GM12801 (cell line): ENCODE measurements around the gene SLC4A1.

Source experiments
- TF ChIP-seq, protein P1 (sequence below): IDR thresholded peaks from one replicate; pipeline ENCODE4 v1.5.1; 2011; ENCODE audit warnings: control low read depth; ENCODE audit not compliant: insufficient read length; ENCODE audit errors: extremely low read depth

Gene SLC4A1

GRCh38 chr17:44253006-44253405, 14.9 kb downstream of the SLC4A1 start:
- TF ChIP-seq, protein P1, sequence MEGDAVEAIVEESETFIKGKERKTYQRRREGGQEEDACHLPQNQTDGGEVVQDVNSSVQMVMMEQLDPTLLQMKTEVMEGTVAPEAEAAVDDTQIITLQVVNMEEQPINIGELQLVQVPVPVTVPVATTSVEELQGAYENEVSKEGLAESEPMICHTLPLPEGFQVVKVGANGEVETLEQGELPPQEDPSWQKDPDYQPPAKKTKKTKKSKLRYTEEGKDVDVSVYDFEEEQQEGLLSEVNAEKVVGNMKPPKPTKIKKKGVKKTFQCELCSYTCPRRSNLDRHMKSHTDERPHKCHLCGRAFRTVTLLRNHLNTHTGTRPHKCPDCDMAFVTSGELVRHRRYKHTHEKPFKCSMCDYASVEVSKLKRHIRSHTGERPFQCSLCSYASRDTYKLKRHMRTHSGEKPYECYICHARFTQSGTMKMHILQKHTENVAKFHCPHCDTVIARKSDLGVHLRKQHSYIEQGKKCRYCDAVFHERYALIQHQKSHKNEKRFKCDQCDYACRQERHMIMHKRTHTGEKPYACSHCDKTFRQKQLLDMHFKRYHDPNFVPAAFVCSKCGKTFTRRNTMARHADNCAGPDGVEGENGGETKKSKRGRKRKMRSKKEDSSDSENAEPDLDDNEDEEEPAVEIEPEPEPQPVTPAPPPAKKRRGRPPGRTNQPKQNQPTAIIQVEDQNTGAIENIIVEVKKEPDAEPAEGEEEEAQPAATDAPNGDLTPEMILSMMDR, result no peak

- TF ChIP-seq, protein P1, result no peak
Observed at GRCh38 chr17:44251062-44251461, 16.9 kb downstream of the SLC4A1 start.

DNA sequence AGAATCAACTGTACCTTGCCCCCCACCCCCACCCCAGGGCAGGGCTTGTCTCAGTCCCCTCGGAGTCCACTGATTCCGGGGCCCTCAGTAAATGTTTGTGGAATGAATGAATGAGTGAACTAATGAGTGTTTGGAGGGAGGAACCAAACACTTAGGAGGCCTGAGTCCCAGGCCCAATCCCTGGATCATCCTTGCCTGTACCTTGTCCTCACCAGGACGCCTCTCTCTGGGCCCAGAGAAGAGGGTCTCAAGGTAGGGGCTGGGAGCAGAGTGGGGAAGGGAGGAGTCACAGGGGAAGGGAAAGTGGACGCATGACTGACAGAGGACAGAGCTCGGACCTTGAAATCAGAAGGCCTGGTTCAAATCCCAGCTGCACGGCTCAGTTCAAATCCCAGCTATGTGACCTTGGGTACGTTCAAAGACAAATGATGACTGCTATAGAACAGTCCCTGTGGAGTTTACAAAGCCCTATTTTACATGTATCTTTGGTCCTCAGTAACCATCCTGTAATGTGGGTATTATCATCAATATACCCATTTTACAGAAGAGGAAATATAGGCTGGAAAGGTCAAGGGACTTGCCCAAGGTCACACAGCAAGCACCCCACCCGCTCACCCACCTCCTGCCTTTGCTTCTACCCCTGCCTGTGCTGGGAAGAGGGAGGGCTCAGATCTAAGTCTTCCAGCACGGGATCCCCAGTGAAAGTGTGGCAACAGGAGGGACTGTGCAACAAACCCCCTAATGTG, 18.3 kb downstream of the SLC4A1 start:
- TF ChIP-seq, protein P1, result no peak

- TF ChIP-seq, protein P1, result no peak
Observed at GRCh38 chr17:44247876-44248736, 19.8 kb downstream of the SLC4A1 start.

- TF ChIP-seq, protein P1, result no peak
Observed at GRCh38 chr17:44247440-44247841, 20.5 kb downstream of the SLC4A1 start.

DNA sequence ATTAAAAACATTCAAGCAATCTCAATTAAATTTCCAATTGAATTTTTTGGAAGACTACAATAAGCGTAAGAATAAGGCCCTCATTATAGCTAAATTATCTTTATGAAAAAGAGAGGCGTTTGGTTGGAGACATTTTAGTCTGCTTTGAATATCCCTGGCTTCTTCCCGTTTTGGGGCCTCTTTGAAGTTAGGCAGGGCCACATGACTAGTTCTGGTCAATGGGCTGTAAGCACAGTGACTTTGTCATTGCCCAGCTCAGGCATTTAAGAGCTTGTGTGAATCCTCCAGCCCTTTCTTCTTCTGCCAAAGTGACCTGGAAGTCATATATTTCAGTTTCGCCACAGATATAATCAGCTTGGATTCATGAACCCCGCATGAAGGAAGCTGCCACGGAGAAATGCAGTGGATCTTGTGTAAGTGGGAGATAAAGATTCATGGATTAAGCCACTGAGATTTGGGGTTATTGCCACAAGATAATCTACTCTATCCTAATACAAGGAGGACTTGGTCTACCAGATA, 26.8 kb downstream of the SLC4A1 start:
- TF ChIP-seq, protein P1, result no peak

DNA sequence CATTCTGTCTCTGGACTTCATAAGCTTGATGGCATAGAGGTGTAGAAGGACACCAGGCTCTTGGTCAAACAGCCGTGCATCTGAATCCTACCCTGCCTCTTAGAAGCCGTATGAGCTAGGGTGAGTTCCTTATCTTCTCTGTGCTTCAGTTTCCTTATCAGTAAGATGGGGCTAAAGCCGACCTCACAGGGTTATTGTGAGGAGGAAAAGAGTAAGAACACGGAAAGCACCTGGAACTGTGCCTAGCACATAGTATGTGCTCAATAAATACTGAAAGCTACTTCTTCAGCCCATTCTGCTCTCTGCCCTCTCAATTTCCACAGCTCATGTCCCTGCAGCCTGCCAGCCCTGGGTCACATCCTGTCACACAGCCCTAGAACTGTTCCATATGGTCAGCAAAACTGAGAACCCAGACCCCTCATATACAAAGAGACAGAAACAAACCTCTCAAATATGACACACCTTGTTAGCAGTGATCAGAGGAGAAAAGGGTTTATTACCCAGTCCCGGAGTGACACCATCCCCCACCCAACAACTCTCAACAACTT, 31.4 kb downstream of the SLC4A1 start:
- TF ChIP-seq, protein P1, result no peak
